HepG2 (cell line): ENCODE results near the gene P4HA3. TPM values are rescaled to one million over a fixed set of nuclear protein-coding genes. Genes with fewer than 3 reads are reported as not detected.

Experiments
- ATAC-seq: fragments of 200-7000 bp; cut with Tn5 transposase; 3 replicates; pipeline ENCODE4 v1.9.1; 2020; ENCODE audit warnings: mild to moderate bottlenecking, moderate library complexity
- BruUV-seq: library from RNA; stranded (reverse); fragments of 400-500 nt; replicated peaks from 2 replicates; lab custom pipeline; 2021; lab: Mats Ljungman, UMichigan
- CTCF ChIA-PET: fragments of 300-600 bp; formaldehyde crosslinking; extraction: SDS; loops from one replicate; lab custom pipeline; 2021; ENCODE audit warnings: low total read pairs, inconsistent platforms, low intra/inter-chr PET ratio; lab: Yijun Ruan, JAX
- POLR2A ChIA-PET: fragments of 350-600 bp; sonication (Branson Sonifier 250); formaldehyde crosslinking; loops from one replicate; lab custom pipeline; 2020; ENCODE audit warnings: antibody characterized with exemption, inconsistent platforms; lab: Yijun Ruan, JAX
- DNase-seq: peaks from one replicate; pipeline ENCODE4 v3.0.0-alpha.2; 2015; ENCODE audit warnings: low spot score
- FAIRE-seq: peaks from 3 replicates; lab custom pipeline; 2011; peaks lifted over from hg19 to GRCh38; lab: Jason Lieb, UNC
- H2AFZ ChIP-seq: one replicate; pipeline ENCODE4 v1.6.1; 2011; ENCODE audit warnings: low read length, inconsistent platforms
- H3K27ac ChIP-seq: fragments of 300-600 bp; 3 replicates; pipeline ENCODE4 v1.8.0; 2011; ENCODE audit warnings: mixed run types, mild to moderate bottlenecking, mixed read lengths, low read length, inconsistent platforms; ENCODE audit not compliant: insufficient read depth; ENCODE audit errors: extremely low read length
- H3K27me3 ChIP-seq, 2 experiments: fragments of 200-600 bp in 1 of 2; 2 replicates in 1 of 2; 3 replicates in 1 of 2; pipeline versions ENCODE4 v1.6.0 to v1.8.0; 2011; ENCODE audit warnings: low read length in 2 of 2, mild to moderate bottlenecking in 2 of 2, moderate library complexity in 2 of 2, inconsistent platforms in 1 of 2; ENCODE audit not compliant: insufficient read depth in 2 of 2, control insufficient read depth in 1 of 2
- H3K36me3 ChIP-seq, 2 experiments: fragments of 200-600 bp in 1 of 2; replicated peaks in 1 of 2; 2 replicates in 1 of 2; 3 replicates in 1 of 2; pipeline versions ENCODE4 v1.5.1 to v1.8.0; 2011; ENCODE audit warnings: low read length in 2 of 2, inconsistent platforms in 1 of 2; ENCODE audit not compliant: insufficient read depth in 2 of 2, control insufficient read depth in 1 of 2
- H3K4me1 ChIP-seq: 2 replicates; pipeline ENCODE4 v1.5.1; 2012; ENCODE audit warnings: low read length, inconsistent platforms; ENCODE audit not compliant: insufficient read depth
- H3K4me2 ChIP-seq: 2 replicates; pipeline ENCODE4 v1.6.0; 2011; ENCODE audit warnings: low read depth, low read length, inconsistent platforms
- H3K4me3 ChIP-seq, 3 experiments: fragments of 200-600 bp in 1 of 3; sonication (generic), shearing (Covaris generic) in 1 of 3; replicated peaks in 1 of 3; 2 replicates each; pipeline ENCODE4 v1.5.1; 2011 to 2016; ENCODE audit warnings: low read length in 3 of 3, inconsistent platforms in 2 of 3, low read depth in 2 of 3, mild to moderate bottlenecking in 2 of 3, control low read depth in 1 of 3, mixed read lengths in 1 of 3; ENCODE audit not compliant: insufficient read depth in 1 of 3
- H3K79me2 ChIP-seq: one replicate; pipeline ENCODE4 v1.6.1; 2011; ENCODE audit warnings: low read length, inconsistent platforms; ENCODE audit not compliant: insufficient read depth
- H3K9ac ChIP-seq: 2 replicates; pipeline ENCODE4 v1.6.0; 2011; ENCODE audit warnings: mild to moderate bottlenecking, low read depth, low read length, inconsistent platforms; ENCODE audit not compliant: insufficient read depth
- H3K9me3 ChIP-seq: 2 replicates; pipeline ENCODE4 v1.5.1; 2012; ENCODE audit warnings: mild to moderate bottlenecking, low read length
- H4K20me1 ChIP-seq: 2 replicates; pipeline ENCODE4 v1.6.0; 2011; ENCODE audit warnings: inconsistent platforms, mild to moderate bottlenecking, low read length, moderate library complexity; ENCODE audit not compliant: insufficient read depth
- HOXA3 ChIP-seq: sonication (generic); formaldehyde crosslinking; IDR thresholded peaks from 2 replicates; pipeline ENCODE4 v1.5.0; 2020; ENCODE audit warnings: missing genetic modification reagents
- PITX1 ChIP-seq: sonication (generic); formaldehyde crosslinking; IDR thresholded peaks from 2 replicates; pipeline ENCODE4 v1.5.1; 2020; ENCODE audit warnings: mild to moderate bottlenecking, missing genetic modification reagents
- ZNF143 ChIP-seq: sonication (generic); formaldehyde crosslinking; IDR thresholded peaks from 2 replicates; pipeline ENCODE4 v1.4.0; 2020; ENCODE audit warnings: missing genetic modification reagents
- ZNF207 ChIP-seq: fragments of 450-650 bp; IDR thresholded peaks from 2 replicates; pipeline ENCODE4 v1.6.1; 2016; ENCODE audit warnings: antibody characterized with exemption, borderline replicate concordance
- ZNF549 ChIP-seq: sonication (generic); formaldehyde crosslinking; IDR thresholded peaks from 2 replicates; pipeline ENCODE4 v1.5.0; 2020; ENCODE audit warnings: missing genetic modification reagents
- ZNF614 ChIP-seq: IDR thresholded peaks from 2 replicates; pipeline ENCODE4 v1.6.1; 2018; ENCODE audit warnings: missing biosample characterization, missing genetic modification reagents, inconsistent platforms, borderline replicate concordance
- ZNF619 ChIP-seq: sonication (generic); formaldehyde crosslinking; IDR thresholded peaks from 2 replicates; pipeline ENCODE4 v1.4.0; 2020; ENCODE audit warnings: mild to moderate bottlenecking, missing genetic modification reagents
- ZNF672 ChIP-seq: sonication (generic); formaldehyde crosslinking; IDR thresholded peaks from 2 replicates; pipeline ENCODE4 v1.8.1; 2022; ENCODE audit warnings: missing genetic modification reagents
- ZSCAN12 ChIP-seq: sonication (generic); formaldehyde crosslinking; IDR thresholded peaks from 2 replicates; pipeline ENCODE4 v1.9.0; 2021; ENCODE audit warnings: mild to moderate bottlenecking, missing genetic modification reagents
- WGBS: methylation state at CpG from one replicate; pipeline ENCODE4 v1.1.6; 2017; ENCODE audit warnings: low lambda C conversion rate; 5-methylcytosine and 5-hydroxymethylcytosine counted together
- in situ Hi-C: cut with HindIII; loops from 2 replicates; pipeline ENCODE4 v1.10.0; 2017; ENCODE audit warnings: low pct_unique_long_range_greater_than_20kb; ENCODE audit not compliant: extremely low pct_ligation_motif_present
- intact Hi-C: fragments of 100-400 bp; cut with micrococcal nuclease; formaldehyde crosslinking; loops from one replicate; pipeline ENCODE4 v1.10.0; 2022; ENCODE audit not compliant: unreplicated experiment
- polyA plus RNA-seq, 8 experiments: library from polyadenylated mRNA; depleted of rRNA in 3 of 8; stranded (reverse) in 7 of 8; unstranded in 1 of 8; fragments of >200 nt; fragmentation: Illumina TruSeq in 4 of 8; extraction: Trizol in 4 of 8; gene quantifications; 2 replicates each; pipeline versions ENCODE4 v1.2.1 to v1.2.3, GENCODE V29; 2011 to 2016; ENCODE audit warnings: low read depth in 4 of 8, missing spikeins in 1 of 8, mixed read lengths in 1 of 8; ENCODE audit not compliant: insufficient read depth in 1 of 8
- total RNA-seq, 5 experiments: library from RNA; depleted of rRNA; stranded (reverse); fragments of >200 nt; fragmentation: Illumina TruSeq; extraction: Trizol; gene quantifications; 2 replicates each; pipeline ENCODE4 v1.2.3, GENCODE V29; 2016; ENCODE audit warnings: low read depth in 1 of 5
- TF ChIP-seq, protein P1 (sequence below): sonication (generic); formaldehyde crosslinking; IDR thresholded peaks from 2 replicates; pipeline ENCODE4 v1.9.0; 2022; ENCODE audit warnings: missing genetic modification reagents, mild to moderate bottlenecking, borderline replicate concordance
- TF ChIP-seq, protein P2 (sequence below): sonication (generic); formaldehyde crosslinking; IDR thresholded peaks from 2 replicates; pipeline ENCODE4 v1.5.0; 2020; ENCODE audit warnings: mild to moderate bottlenecking, missing genetic modification reagents, moderate library complexity
- TF ChIP-seq, protein P3 (sequence below): sonication (generic); formaldehyde crosslinking; IDR thresholded peaks from 2 replicates; pipeline ENCODE4 v1.5.0; 2020; ENCODE audit warnings: mild to moderate bottlenecking, missing genetic modification reagents

Gene P4HA3
- total and polyA plus RNA-seq, 2 of the 13 experiments (the other 11 are each of a cell fraction or from before 2014, with no cell fraction given): not detected

DNA sequence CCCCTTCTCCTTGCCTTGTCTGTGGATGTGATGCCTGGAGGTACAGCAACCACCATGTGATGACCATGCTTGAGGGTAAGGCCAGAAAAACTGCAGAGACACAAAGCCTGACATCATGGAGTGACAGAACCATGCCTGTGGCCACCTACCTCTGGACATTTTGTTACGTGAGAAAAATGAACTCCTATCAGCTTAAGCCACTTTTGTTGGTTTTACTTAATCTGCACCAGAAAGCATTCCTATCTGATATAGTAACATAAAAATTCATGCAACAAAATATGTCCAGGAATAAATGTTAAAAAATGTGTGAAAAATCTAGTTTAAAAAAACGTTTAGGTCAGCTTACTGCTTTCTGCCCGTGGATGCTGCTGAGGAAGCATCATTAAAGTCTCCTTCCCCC is 42.6 kb upstream of the P4HA3 start:
- no peaks in the 10 kb centered on the region for H3K27me3 ChIP-seq
- ATAC-seq (no peak), FAIRE-seq (no peak), DNase-seq (no peak)
- in situ Hi-C loops: no loop called here
- no peaks in the 10 kb centered on the region for H3K79me2 ChIP-seq
- no peak overlapping the region for H3K4me3 ChIP-seq
- BruUV-seq: no TSS peak
- H3K4me2 ChIP-seq: no peak overlapping the region
- WGBS: 52% methylated on average over 3 of the region's 3 CpGs
- no peaks in the 10 kb centered on the region for H3K36me3 ChIP-seq
- no peak overlapping the region for H3K9ac ChIP-seq
- ChIA-PET POLR2A (no interaction called here), CTCF (no interaction called here)
- intact Hi-C loops: no loop called here
- no peak overlapping the region for H3K27ac ChIP-seq
- no peaks in the 10 kb centered on the region for H3K4me1 ChIP-seq
- no peak overlapping the region for H2AFZ ChIP-seq
- no peaks in the 10 kb centered on the region for H4K20me1 ChIP-seq
- TF ChIP-seq, protein P1, sequence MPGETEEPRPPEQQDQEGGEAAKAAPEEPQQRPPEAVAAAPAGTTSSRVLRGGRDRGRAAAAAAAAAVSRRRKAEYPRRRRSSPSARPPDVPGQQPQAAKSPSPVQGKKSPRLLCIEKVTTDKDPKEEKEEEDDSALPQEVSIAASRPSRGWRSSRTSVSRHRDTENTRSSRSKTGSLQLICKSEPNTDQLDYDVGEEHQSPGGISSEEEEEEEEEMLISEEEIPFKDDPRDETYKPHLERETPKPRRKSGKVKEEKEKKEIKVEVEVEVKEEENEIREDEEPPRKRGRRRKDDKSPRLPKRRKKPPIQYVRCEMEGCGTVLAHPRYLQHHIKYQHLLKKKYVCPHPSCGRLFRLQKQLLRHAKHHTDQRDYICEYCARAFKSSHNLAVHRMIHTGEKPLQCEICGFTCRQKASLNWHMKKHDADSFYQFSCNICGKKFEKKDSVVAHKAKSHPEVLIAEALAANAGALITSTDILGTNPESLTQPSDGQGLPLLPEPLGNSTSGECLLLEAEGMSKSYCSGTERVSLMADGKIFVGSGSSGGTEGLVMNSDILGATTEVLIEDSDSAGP (CRISPR knock-in tag): no peak
- TF ChIP-seq ZNF614 (CRISPR knock-in tag) (no peak), ZSCAN12 (CRISPR knock-in tag) (no peak), HOXA3 (no peak), ZNF207 (no peak)
- H3K9me3 ChIP-seq: no peaks in the 10 kb centered on the region

GRCh38 chr11:74347381-74347780 is 35.9 kb upstream of the P4HA3 start:
- H3K9me3 ChIP-seq: no peaks in the 10 kb centered on the region
- H2AFZ ChIP-seq: no peak overlapping the region
- in situ Hi-C loops (no loop called here), intact Hi-C loops (no loop called here)
- ChIA-PET POLR2A (no interaction called here), CTCF (no interaction called here)
- H3K4me1 ChIP-seq: no peaks in the 10 kb centered on the region
- H3K9ac ChIP-seq: no peak overlapping the region
- 21% methylated on average over 2 of the region's 2 CpGs for WGBS
- ATAC-seq (no peak; the same call in 2 of the 3 replicates), DNase-seq (peak; percentile 32), FAIRE-seq (no peak)
- no peak for TF ChIP-seq ZNF549 (CRISPR knock-in tag)
- TF ChIP-seq, protein P2, sequence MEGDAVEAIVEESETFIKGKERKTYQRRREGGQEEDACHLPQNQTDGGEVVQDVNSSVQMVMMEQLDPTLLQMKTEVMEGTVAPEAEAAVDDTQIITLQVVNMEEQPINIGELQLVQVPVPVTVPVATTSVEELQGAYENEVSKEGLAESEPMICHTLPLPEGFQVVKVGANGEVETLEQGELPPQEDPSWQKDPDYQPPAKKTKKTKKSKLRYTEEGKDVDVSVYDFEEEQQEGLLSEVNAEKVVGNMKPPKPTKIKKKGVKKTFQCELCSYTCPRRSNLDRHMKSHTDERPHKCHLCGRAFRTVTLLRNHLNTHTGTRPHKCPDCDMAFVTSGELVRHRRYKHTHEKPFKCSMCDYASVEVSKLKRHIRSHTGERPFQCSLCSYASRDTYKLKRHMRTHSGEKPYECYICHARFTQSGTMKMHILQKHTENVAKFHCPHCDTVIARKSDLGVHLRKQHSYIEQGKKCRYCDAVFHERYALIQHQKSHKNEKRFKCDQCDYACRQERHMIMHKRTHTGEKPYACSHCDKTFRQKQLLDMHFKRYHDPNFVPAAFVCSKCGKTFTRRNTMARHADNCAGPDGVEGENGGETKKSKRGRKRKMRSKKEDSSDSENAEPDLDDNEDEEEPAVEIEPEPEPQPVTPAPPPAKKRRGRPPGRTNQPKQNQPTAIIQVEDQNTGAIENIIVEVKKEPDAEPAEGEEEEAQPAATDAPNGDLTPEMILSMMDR: no peak
- TF ChIP-seq, protein P3, sequence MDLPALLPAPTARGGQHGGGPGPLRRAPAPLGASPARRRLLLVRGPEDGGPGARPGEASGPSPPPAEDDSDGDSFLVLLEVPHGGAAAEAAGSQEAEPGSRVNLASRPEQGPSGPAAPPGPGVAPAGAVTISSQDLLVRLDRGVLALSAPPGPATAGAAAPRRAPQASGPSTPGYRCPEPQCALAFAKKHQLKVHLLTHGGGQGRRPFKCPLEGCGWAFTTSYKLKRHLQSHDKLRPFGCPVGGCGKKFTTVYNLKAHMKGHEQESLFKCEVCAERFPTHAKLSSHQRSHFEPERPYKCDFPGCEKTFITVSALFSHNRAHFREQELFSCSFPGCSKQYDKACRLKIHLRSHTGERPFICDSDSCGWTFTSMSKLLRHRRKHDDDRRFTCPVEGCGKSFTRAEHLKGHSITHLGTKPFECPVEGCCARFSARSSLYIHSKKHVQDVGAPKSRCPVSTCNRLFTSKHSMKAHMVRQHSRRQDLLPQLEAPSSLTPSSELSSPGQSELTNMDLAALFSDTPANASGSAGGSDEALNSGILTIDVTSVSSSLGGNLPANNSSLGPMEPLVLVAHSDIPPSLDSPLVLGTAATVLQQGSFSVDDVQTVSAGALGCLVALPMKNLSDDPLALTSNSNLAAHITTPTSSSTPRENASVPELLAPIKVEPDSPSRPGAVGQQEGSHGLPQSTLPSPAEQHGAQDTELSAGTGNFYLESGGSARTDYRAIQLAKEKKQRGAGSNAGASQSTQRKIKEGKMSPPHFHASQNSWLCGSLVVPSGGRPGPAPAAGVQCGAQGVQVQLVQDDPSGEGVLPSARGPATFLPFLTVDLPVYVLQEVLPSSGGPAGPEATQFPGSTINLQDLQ: no peak
- TF ChIP-seq PITX1: no peak
- no peak for TF ChIP-seq ZNF672 (CRISPR knock-in tag)
- TF ChIP-seq ZNF619: no peak
- no peak for TF ChIP-seq ZNF143 (CRISPR knock-in tag)
- no peak overlapping the region for H3K4me2 ChIP-seq
- H3K27me3 ChIP-seq: no peaks in the 10 kb centered on the region
- BruUV-seq: no TSS peak
- H3K27ac ChIP-seq: no peak overlapping the region
- no peak overlapping the region for H3K4me3 ChIP-seq
- no peaks in the 10 kb centered on the region for H4K20me1 ChIP-seq
- no peaks in the 10 kb centered on the region for H3K36me3 ChIP-seq
- H3K79me2 ChIP-seq: no peaks in the 10 kb centered on the region
